Pons (tissue), 1 donor: Measurements from ENCODE around the gene GBE1.
"Not testable (repeated sequence)": the region's sequence is repeated elsewhere in the genome, so short reads cannot be mapped to it uniquely, and the experiment has no call there.

ENCODE experiments used
- DNase-seq: peaks from one replicate; pipeline ENCODE4 v3.0.0-alpha.2; 2016; ENCODE audit warnings: low spot score

The GBE1 gene

DNA sequence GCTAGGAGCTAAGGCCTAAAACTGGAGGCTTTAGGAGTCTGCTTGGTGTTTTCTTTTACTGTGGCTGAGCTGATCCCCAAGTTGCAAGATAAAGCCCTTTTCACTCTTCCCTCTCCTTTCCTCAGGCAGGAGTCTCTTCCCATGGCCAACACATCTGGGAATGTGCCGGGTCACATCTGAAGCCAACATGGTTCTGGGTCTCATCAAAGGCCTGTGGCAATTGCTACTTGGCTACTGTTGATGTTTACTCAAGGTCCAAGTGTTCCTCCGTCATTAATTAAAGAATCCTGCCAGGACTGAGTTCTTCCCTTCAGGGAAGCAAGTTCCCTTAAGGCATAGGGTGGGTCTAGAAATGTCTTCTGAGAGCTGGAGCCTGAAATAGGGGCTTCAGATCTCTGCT lies 230.2 kb downstream of the GBE1 start:
- DNase-seq = no peak

DNA sequence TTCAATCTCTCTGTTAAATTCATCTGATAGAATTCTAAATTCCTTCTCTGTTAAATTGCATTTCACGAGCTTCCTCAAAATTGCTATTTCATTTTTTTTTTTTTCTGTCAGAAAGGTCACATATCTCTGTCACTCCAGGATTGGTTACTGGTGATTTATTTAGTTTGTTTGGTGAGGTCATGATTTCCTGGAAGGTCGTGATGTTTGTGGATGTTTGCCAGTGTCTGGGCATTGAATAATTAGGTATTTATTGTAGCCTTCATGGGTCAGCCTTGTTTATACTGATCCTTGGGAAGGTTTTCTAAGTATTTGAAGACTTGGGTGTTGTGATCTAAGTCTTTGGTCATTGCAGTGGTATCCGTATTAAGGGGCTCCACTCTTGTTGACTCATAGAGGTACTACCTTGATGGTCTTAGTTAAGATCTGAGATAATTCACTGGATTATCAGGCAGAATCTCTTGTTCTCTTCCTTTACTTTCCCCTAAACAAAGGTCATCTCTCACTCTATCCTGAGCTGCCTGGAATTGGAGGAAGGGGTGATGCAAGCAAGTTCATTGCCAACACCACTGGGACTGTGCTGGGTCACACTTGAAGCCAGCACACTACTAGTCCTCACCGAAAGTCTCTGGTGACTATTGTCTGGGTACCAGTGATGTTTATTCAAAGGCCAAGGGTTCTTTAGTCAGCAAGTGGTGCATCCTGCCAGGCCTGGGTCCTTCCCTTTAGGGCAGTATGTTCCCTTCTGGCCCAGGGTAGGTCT lies 231.1 kb downstream of the GBE1 start:
- no peak for DNase-seq

DNA sequence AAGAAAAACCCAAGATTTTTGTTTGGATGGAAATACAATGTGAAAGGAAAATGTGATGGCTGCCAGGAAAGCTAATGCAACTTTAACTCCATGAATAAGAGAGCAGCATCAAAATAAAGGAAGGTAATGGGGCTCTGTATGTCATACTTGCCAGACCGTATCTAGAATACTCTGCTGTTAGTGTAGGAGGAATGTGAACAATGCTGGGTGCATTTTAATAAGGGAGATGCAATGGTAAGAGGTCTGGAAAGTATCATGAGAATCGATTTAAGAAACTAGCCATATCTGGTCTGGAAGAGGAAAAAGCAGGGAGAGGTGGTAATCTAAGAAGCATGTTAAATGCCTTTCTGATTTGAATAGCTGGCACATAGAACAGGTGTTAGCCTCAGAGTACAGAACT lies 239.6 kb downstream of the GBE1 start:
- DNase-seq = no peak

DNA sequence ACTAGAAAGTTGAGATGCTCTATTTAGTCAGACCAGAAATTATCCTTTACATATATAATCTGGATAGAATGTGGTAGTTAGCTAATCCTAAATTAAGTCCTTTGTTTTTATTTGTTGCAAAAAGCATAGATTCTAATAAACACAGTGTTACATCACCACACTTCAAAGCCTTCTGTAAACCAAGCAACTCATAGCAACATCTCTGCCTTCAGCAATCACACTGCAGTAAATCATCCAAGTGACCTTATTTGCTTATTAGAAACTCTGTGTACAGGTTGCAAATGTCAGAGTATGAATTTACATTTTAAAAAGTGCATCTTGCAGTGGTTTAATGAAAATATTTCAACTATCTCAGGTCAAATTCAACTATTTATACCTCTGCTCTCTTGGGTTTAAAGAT lies 242.5 kb downstream of the GBE1 start:
- no peak for DNase-seq

DNA sequence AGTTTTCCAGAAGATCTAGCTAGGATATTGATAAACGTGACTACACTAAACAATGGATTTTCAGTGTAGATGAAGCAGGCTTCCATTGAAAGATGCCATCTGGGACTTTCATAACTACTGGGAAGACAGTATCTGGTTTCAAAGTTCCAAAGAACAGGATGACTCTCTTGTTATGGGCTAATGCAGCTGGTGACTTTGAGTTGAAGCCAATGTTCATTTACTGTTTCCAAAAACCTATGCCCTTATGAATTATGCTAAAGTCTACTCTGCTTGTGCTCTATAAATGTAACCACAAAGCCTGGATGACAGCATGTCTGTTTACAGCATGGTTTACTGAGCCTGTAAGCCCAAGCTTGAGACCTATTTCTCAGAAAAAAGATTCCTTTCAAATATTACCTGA lies 245.4 kb downstream of the GBE1 start:
- DNase-seq = no peak

DNA sequence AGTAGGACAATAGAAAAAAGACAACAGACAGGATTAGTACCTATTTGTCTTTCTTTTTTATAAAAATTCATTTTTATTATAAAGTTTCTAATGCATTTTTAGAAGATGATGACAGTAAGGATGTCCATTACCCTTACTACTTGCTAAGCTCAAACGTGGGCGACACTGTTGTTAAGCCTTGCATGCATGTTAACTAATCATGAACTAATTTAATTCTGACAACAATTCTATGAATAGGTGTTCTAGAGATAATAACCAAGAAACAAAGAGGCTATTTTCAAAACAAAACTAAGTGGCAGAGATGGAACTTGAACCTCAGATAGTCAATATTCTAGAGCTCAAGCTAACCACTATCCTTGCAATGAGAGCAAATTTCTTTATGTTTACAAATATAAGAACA lies 247.9 kb downstream of the GBE1 start:
- no peak for DNase-seq

DNA sequence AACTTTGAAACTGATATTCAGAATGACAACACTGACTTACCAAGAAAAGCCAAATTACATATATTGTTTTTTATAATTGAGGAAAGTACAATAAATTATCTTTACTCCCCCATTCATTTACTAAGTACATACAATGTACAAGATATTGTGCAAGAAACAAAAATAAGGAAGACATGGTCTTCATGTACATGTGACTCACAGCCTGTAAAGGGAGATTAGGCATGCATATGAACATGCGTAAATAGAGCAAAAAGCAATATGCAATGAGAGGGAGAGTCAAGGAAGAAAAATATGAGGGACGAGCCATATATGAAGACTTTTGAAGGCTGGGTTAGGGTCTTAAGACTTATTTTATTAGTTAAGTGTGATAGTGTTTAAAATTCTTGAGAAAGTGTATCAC lies 258.4 kb downstream of the GBE1 start:
- no peak for DNase-seq

DNA sequence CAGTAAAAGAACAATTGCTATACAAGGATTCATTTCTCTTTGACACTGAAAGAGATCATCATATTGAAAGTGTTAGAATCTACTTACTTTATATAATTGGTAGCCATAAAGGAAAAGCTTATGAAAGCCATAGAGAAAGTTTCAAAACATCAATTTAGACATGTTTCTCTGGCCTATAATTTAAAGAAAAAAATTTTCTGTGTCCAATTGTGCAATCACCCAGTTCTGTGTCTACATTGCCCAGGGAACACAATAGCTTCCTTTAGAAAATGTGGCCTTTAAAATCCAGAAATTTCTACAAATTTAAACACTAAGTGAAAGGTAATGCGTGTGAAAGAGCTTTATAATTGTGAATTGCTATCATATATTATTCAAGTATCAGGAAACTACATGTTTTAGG lies 259.2 kb downstream of the GBE1 start:
- DNase-seq = no peak

DNA sequence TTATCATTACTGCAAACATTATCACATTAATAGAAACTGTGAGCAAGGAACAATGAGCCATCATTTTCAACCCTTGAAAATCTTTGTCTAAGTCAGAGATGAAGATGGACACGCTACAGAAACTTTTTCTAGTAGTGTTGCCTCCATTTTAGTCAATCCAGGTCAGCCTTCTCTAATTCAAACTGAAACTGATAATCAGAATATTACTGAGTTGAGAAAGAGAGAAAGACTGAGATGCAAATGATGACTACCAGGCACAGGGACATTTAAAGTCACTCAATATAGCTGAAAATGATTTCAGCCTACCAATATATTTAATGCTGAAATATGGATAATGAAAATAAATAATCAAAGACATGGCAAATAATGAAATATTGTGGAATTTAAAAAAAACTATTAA lies 261.4 kb downstream of the GBE1 start:
- DNase-seq = no peak

DNA sequence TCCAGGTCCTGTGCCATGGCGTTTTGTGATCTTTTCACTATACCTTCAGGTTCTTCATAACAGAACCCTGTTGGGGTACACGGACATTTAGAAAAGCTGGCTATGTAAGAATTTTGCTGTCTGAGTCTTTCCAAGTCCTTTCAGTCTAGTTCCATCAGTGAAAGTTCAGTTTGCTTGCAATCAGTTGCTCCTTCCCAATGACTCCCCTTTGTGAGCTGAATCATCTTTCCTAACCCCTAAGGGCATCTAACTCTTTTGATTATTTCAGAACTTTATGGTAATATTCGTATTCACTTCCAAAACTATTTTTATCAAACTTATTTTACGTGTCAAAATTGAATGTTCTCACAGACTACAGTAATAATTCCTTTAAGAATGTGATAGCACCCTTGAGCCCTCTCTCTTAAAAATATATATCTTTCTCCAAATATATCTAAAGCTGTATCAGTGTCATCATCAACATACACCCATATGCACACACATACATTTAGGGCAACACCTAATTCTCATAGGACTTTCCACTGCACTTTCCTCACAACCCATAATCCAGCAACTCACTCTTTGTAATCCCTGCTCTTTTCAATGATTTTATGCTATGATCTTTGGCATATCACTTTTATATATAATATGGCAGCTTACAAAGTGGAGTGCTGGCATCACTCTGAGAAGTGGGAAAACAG lies 263.7 kb downstream of the GBE1 start:
- DNase-seq = no peak

DNA sequence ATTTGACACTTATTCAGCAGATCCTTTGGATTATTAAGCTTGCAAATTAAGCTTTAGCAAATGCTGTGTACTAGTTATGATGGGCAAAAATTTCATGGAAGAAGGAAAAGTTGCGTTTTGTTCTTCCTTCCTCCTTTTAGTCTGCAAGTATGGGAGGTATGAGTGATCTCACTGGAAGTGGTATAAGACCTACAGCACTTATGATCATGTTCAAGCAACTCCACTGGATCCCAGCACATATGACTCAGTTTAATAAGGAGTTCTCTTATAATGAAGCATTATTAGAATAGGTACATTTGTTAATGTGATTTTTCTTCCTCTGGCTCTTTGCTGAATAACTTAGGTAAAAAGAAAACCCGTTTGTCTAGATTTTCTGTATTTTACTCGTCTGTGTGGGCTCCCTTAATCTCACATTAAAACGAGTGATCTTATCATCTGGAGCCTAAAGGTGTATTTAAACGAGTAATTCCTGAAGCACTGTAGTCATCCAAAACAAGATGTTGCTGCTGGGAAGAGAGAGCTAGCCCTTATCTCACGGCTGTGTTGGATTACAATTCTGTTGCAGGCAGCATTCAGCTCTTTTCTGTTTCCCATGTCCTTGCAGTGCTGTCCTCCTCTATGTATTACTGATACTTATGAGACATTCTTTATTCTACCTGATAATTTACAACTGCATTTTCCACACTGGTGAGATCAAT lies 264.9 kb downstream of the GBE1 start:
- no peak for DNase-seq

DNA sequence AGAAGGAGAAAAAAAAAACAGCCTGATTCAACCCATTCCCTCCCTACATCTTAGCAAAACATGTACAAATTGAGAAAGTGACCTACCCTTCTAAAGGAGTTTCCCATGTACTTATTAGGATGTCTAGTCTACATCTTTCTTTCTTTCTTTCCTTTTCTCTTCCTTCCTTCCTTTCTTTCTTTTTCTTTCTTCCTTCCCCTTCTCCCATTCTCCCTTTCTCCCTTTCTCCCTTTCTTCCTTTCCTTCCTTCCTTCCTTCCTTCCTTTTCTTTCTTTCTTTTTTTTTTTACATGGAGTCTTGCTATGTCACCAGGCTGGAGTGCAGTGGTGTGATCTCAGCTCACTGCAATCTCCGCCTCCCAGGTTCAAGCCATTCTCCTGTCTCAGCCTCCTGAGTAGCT lies 269.0 kb downstream of the GBE1 start:
- not testable (repeated sequence) for DNase-seq

DNA sequence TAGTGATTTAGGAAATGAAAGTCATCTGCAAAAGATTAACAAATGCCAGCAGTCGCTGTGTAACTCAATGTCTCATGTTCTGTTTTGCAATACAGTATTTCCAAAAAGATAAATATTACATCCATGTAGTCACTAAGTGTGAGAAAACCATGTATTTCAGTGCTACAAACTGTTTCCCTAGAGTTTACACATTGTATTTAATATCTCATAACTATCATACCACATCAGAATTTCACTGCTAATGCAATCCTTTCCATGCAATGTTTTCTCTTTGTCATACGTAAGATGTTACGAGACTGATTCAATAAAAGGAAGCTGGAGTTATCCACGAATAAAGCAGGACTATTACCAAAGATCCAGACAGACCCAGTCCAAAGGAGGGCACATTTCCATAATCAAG lies 269.4 kb downstream of the GBE1 start:
- no peak for DNase-seq

DNA sequence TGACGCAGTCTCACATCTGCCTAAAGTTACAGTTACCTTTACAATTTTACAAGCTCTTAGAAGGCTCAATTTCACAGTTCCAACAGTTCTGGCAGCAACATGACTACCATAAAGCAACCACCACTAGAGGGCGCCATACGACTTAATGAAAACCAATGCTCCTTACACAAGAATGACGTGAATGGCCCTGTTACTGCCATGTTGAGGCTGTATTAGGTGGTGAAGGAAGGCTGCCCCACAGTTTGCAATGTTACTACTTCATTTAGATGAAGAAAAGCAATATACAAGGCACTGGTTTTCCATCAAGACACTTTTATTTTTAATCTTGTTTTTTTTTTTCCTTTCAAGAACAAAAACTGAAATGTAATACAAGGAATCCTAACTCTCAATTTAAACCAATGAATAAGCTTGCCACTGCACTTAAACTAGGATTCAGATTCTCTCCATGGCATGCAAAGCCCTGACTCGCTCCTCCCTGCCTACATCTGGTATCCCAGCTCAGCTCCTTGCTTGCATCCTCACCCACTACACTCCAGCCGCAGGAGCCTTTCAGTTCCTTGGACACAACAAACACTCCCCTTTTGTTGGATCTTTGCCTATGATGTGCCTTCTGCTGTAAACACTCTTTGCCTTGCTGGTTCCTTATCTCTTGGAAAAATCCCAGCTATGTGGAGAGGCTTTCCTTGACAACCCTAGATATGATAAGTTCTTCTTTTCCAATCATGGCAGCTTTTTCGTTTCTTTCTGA lies 270.7 kb downstream of the GBE1 start:
- peak; percentile 85 for DNase-seq

DNA sequence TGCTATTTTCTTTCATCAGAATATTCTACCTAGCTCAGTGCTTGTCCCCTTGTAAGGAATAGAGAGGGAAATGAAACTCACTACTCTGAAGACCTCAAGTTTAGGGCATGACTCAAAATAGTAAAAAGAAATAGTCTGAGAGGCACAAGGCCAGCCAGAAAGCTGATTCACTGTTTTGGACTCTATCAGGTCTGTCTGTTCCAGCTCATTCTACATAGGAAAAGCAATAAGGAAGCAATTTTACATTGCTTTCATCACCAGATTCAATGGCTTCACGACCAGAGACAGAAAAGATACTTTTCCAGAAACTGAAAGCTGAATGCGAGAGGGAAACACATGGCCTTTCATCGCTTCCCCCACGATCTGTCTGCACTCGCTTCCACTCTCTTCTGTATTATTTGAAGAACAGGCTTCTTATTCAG lies 276.0 kb downstream of the GBE1 start:
- DNase-seq = peak; percentile 81

DNA sequence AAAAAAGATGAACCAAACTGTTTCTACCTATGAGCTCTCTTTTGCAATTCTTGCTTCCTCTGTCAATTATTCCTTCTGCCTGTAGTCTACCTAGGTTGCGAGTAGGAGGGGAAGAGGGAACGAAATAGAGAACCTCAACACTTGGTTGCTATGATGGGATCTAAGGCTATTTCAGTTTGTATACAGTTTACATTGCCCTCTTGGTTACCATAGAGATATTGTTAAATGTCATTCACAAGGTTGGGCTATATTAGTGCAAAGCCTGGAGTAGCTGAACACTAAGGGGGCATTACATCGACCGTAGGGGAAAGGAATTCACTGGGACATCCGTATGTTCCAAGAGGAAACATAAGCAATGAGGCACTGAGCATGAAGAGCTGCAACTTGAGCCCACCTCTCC lies 276.9 kb downstream of the GBE1 start:
- no peak for DNase-seq

DNA sequence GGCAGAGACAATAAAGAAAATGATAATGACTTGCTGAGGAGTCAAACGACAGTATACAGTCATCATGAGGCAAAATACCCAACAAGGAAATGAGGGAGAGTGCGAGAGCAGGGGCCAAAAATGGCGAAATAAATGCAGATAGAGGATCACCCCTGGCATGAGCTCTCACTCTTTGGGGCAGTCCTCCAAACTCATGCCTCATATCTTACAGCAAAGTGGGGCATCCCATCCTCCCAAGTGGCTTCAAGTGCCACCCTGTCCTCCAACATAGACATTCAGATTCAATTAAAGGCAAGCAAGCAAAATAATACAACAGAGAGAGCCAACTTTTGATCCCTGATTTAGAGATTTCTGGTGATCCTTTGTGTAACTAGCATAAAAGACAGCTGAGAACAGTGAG lies 278.4 kb downstream of the GBE1 start:
- DNase-seq = no peak

DNA sequence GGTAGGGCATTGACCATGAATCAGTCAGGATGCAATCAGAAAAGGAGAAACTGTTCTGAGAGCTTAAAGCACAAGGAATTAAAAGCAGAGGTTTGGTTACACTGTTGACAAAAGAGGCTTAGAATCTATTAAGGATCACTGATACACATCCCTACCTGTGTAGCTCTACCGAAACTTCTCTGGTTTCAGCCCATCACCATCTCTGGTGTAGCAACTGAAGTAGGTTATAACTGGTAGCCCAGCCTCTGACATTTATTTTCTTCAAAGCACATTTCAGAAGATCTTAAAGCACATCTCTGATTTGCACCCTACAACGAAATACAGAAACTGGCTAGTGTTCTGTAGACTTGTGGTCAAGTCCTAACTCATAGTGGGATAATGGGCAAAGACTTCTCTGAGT lies 283.7 kb downstream of the GBE1 start:
- DNase-seq = no peak

DNA sequence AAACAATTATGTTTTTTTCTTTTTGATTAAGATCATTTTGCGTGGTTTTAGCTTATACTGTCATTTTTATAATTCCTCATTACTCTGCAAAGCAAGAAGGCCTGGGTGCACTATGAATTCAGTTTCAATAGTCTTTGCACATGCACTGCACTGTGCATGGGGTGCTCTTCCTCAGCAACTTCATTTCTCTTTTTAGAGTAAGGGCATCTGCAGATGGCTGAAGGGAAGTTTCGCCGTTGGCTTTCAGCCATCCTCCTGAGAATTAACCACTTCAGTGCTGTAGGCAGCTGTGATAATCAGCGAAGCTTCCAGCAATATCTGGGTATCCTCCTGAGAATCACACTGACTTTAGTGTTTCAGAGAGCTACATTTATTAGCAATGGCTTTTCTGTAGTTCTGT lies 284.8 kb downstream of the GBE1 start:
- DNase-seq = no peak

DNA sequence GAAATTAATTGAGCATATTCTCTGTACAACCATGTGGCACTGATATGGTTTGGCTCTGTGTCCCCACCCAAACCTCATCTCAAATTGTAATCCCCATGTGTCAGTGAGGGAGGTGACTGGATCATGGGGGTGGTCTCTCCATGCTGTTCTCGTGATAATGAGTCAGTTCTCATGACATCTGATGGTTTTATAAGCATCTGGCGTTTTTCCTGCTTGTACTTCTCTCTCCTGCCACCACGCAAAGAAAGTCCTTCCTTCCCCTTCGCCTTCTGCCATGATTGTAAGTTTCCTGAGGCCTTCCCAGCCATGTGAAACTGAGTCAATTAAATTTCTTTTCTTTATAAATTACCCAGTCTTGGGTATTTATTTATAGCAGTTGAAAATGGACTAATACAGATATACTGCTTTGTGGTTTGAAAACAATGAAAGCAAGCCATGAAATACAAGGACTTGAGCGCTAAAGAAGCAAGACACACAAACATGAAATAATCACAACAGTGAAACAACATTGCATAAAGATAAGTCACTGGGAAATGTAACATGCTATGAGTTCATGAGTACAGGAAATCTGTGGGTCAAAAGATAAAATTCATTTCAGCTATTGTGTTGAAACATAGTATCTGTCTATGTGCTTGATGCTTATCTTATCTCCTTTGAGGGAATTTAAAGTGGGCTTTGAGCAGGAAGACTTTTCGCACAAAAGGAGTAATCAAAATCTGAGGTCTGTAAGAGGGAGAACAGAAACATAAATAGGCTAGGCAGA lies 288.7 kb downstream of the GBE1 start:
- no peak for DNase-seq

DNA sequence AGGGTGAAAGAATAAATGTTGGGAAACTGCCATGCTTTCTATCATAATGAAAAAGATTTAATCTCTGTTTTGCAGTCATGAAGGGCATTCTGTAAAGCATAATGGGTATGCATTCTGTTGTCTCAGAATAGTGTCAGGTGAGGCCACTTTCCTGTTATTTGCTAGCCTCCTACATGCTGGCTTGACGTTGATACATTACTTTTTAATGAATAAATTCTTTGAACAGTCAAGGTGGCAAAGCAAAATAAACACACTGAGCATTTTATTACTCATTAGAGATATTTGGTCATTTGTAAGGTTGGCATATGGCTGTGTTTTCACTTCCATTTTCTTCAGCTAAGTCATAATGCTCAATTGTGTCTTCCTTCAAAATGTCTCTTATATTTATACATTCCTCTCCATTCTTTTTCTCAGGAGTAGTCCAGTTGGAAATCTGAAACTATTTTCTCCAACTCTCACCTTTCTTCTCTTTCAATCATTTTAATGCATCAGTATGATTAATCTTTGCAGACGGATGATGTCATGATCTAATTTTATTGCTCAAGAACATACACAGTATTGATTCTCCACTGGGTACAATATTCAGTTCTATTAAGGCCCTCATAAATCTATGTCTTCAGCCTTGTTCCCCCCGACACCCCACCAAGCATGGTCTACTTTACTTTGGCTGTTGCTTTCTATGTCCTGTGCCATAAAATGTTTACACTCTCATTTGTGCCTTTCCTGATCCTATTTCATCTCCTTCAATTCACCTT lies 290.7 kb downstream of the GBE1 start:
- no peak for DNase-seq
